ENCODE data around the gene PALS2.

DNA sequence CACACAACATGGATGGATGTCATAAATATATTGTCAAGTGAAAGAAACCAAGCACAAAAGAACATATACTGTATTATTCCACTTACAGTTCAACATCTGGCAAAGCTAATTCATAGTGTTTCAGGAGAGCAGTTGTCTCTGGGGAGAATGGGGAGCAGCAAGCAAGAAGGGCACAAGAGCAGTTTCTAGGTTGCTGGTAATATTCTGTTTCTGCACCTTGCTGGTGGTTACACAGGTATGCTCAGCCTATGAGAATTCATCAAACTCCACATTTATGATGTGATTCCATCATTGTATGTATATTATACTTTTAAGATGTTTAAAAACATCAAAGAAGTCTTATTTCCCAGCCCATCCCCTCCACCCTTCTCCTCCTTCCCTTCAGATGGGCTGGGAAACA is 18.1 kb upstream of the PALS2 start:
- TF ChIP-seq POLR2AphosphoS5 (IDR thresholded peaks at IDR 0.05; ENCODE audit: borderline replicate concordance, low read depth, low read length) (no peak), EZH2 (IDR thresholded peaks at IDR 0.05) (no peak), FOXP2 (optimal IDR thresholded peaks at IDR 0.05; ENCODE audit: control extremely low read depth, extremely low read length, insufficient read depth) (no peak)
